Retina (tissue), 1 donor: ENCODE measurements around the gene HVCN1.
"Not testable (repeated sequence)": the region's sequence is repeated elsewhere in the genome, so short reads cannot be mapped to it uniquely, and the experiment has no call there.

Source experiments
- DNase-seq: peaks from one replicate; pipeline ENCODE4 v3.0.0-alpha.2; 2016

The HVCN1 gene

DNA sequence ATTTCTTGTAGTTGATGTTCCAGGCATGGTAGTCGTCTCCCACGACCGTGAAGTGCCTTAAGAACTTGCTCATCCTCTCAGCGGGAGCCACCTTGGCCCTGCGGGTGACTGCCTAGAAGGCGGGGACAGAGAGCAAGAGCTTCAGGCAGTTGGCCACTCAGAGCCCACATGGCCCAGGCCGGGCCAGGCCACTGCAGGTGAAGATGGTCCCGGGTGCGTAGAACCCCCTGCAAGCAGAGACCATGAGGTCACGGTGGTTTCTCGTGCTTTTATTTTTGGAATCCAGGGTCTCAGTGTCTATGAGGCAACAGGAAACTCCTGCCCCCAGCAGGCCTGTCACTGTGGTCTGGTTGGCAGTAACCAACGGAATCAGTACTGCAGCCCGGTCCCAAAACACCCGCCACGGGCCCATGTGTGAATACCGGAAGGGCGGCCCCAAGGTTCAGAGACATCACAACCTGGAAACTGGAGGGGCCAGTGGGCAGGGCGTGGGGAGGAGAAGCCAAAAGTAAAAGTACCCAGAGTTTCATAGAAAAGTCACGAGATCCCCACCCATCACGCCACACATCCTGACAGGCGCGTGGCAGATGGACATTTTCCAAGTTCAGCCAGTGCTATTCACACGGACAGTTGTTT lies 27.5 kb downstream of the HVCN1 start:
- DNase-seq = no peak

DNA sequence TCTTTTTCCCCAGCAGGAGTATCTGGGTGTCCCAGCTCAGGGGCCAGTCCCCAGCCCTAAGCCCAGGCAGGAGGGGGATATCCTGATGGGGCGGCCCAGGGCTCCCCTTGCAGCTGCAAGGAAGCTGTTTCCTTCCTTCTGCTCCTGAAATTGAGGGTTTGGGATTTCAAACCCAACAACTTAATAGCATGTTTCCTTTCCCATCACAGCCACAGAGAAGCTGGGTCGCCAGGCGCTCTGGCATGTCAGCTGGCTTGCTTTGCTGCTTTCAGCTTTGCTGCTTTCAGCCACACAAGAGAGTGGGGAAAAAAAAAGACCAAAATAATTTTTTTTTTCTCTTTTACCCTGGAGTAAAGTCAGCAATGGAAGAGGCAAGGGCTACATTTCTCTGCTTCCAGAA lies 30.0 kb downstream of the HVCN1 start:
- no peak for DNase-seq

- DNase-seq = no peak
Measured at GRCh38 chr12:110658242-110658641, 30.7 kb downstream of the HVCN1 start.

- peak; percentile 26 for DNase-seq
Measured at GRCh38 chr12:110657747-110658146, 31.2 kb downstream of the HVCN1 start.

GRCh38 chr12:110656071-110656655 lies 32.8 kb downstream of the HVCN1 start:
- DNase-seq = peak; percentile 56

DNA sequence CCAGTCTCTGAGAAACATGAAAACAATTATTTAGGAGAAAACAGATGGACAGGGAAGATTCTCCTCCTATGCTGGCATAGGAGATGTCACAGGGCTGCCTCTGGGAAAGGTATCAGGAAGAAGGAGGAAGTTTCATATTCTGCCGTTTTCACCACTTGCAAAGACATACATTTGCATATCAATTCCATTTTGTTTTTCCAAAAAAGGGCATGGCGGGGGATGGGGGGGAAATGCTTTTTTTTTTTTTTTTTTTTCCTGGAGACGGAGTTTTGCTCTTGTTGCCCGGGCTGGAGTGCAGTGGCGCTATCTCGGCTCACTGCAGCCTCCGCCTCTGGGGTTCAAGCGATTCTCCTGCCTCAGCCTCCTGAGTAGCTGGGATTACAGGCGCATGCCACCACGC lies 34.7 kb downstream of the HVCN1 start:
- DNase-seq = not testable (repeated sequence)

DNA sequence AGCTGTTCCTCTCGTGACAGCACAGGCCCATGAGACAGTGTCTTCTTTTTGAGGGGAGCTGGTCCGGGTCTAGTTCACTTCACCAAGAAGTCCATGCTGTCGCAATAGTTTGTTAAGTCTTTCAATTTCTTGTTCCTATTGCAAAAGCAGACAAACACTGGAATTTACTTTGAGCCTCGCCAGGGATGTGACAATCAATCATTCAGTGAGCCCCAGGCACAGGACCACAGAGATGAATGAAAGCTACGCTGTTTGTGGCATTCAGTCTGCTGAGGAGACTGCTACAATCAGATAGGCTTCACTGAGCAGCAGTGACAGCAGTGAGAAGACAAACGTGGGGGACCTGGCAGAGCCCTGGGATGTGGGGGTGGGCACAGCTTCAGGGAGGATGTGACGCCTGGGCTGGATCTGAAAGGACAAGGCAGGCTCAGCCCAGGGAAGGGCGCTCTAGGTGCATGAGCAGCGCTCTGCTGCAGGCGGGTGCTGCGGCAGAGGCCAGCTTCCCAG lies 39.5 kb downstream of the HVCN1 start:
- DNase-seq = peak; percentile 48

DNA sequence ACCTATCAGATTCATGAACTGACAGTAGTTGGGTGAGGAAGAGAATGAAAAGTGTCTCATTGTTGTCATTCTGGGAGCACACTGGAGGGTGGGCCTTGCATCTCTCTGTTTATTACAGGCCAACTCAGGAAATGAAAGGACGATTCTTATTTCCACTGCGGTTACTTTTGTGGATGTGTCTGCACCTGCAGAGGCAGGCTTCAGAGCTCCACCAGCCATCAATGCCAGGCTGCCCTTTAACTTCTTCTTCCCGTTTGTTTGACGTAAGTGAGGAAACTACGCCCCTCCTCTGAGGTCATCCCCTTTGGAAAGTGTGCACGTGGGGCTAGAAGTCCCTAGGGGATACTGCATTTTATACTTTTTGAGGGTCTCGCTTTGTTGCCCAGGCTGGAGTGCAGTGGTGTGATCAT lies 41.3 kb downstream of the HVCN1 start:
- no peak for DNase-seq

GRCh38 chr12:110641521-110641920 lies 47.4 kb downstream of the HVCN1 start:
- peak; percentile 40 for DNase-seq

- no peak for DNase-seq
Measured at GRCh38 chr12:110640275-110641025, 48.5 kb downstream of the HVCN1 start.

DNA sequence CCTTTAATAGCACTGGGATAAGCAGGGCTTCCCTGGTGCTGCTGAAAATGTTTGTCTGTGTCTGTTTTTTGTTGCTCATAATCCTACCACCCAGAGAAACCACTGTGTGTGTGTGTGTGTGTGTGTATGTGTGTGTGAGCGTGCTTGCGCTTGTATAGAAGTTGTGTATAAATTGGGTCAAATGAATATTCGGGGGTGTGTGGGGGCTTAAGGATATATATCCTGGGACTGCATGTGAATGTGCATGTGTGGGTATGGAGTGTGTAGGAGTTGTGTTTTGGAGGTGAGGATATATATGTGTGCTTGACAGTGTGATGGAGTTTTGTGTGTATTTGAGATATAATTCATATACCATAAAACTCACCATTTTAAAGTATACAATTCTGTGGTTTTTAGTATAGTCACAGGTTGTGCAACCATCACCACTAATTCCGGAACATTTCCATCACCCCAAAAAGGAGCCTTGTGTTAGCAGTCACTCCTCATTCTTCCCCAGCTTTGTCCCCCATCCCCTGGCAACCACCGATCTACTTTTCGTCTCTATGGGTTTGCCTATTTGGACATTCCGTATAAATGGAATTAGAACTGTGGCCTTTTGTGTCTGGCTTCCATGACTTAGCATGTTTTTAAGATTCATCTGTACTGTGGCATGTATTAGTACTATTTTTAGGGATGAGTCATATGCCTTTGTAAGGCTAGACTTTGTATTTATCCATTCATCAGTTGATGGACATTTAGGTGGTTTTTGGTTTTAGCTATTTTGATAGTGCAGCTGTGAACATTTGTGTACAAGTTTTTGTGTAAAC lies 49.4 kb downstream of the HVCN1 start:
- DNase-seq = no peak

DNA sequence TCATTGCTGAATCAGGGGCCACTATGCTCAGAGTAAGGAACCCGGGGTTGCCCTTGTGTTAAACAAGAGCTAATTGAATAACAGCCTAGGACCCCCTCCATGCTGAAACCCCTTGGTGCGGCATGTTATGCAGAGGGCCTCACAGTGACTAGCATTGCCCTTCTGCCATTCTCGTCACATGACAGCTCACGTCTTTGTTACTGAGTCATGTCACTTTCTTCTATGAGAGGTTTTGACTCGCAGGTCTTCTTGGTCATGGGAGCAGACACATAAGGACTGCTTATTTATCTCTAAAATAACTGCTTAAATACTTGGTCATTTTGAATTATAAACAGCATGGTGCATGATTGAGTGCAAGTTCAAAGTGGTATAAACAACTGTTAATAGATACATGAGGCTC lies 50.1 kb downstream of the HVCN1 start:
- DNase-seq = no peak

DNA sequence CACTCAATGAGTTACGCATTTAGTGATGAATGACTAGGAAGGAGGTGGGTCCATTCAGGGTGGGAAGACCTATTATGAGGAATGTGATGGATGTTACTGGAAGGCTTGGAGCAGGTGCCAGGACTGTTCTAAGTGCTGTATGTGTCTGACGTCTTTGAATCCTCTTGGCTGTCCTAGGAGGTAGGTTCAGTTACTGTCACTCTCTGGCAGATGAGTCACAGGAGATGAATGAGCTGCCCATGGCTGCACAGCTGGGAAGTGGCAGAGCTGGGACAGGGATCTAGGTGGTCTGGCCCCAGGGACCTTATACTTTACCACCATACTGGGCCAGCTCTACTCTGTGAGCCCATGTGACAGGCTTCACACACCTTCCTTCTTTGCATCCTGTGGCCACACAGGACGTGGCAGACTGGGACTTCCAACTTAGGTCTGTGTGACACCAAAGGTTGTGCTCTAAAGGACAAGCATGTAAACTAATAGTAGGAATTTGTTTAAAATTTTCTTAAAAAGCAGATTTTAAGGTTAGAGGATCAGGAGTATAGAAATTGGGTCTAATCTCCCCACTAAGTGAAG lies 51.0 kb downstream of the HVCN1 start:
- no peak for DNase-seq

DNA sequence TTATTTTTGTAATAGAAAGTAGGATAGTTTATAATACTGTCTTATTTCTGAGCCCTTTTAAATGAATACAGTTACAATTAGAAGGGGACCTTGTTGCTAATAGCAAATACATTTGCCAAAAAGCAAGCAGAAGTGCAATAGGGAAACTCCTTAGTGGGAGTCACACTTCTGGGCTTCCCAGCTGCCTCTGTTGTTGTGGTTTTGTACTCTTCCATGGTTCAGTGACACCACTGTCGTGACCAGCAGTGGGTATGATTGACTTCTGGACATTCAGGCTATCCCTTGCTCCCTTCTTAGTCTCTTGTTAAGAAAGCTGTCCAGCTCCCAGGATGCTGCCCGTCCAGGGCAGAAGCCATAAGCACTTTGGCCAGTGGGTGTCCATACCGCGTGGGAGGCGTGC lies 52.4 kb downstream of the HVCN1 start:
- no peak for DNase-seq

DNA sequence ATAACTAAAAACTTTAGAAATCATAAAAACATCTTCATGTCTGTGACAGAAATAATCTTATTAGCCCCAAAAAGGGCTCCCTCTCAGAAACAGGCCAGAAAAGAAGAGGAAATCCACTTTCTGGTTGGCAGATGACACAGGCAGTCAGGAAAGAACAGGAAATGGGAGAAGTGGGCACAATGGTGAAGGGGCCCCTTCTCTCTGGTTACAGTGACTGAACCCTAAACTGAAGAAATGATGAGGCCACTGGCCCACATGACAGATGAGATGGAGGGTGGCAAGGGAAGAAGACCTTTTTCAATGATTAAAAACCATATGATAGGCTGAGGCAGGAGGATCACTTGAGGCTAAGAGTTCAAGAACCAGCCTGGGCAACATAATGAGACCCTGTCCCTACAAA lies 53.9 kb downstream of the HVCN1 start:
- no peak for DNase-seq

DNA sequence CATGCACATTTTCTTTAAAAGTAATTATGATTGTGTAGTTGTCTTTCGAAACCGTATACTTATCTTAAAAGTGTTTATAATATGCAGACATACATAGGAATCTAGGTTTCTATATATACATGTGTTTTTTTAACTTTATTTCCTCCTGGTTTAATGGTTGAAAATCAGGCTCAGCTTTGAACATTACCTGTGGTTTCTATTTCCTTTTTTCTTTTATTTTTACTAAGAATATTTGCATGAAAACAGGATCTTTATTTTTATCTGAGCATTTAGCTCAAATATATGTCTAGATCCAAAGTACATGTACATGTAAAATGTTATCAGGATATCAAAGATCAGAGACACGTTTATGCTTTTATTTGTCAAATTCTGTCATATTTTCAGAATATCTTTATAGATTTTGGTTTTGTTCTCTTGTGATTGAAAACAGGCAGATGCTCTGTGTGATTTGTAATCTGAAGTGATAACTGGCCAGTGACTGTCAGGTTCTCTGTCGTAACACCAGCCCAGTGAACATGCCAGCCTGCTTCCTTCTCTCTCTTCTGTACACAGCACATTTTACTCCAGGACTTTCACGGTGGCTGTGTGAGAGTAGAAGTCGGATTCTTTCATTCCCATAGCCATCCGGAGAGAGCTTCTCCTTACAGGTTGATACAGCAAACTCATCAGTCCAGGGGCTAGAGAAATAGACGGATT lies 61.3 kb downstream of the HVCN1 start:
- no peak for DNase-seq

GRCh38 chr12:110622582-110622981 lies 66.3 kb downstream of the HVCN1 start:
- DNase-seq = no peak

GRCh38 chr12:110619534-110619953 lies 69.4 kb downstream of the HVCN1 start:
- DNase-seq = no peak

DNA sequence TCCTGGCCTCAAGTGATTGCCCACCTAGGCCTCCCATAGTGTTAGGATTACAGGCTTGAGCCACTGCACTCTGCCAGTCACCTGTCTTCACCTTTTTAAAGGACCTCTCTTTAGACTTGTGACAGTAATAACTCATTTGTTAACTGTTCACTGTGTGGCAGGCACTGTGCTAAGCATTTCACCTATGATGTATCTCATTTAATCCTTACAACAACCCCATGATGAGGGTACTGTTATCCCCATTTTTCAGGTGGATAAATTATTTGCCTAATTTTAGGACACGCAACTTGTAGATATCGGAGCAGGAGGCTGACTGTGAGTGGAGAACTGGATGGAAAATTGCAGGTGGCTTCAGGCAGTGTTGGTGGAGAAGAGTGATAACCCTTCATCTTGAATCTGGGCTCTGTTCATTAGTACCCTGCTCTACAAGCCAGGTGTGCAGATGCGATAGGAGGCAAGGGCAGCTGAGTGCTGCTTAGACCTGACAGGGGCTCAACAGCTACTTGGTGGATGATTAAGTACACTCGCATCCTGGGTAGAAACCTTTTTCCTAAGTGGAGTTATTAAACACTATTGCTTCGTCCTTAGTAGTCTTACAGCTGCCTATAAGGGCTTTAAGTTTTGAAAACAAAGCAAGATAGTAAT lies 72.3 kb downstream of the HVCN1 start:
- no peak for DNase-seq

DNA sequence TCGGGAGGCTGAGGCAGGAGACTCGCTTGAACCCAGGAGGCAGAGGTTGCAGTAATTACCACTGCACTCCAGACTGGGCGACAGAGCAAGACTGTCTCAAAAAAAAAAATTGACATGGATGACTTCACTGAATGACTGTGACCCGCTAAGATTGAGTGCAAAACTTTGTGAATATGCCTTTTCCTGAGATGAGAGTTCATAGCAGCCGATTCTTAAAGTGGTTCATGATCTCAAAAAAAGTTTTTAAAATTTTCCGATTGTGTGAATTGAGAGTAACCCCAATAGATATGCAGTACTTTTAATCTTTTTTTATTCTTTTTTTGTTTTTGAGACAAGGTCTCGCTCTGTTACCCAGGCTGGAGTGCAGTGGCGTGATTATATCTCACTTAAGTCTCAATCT lies 73.7 kb downstream of the HVCN1 start:
- DNase-seq = no peak
